ENCODE measurements around the gene RBM4. TPM values are rescaled to one million over a fixed set of nuclear protein-coding genes. Genes with fewer than 3 reads are reported as not detected.

The RBM4 gene
- total and polyA plus RNA-seq, 8 donors, result 44.3 to 136 (median 94.4) TPM

DNA sequence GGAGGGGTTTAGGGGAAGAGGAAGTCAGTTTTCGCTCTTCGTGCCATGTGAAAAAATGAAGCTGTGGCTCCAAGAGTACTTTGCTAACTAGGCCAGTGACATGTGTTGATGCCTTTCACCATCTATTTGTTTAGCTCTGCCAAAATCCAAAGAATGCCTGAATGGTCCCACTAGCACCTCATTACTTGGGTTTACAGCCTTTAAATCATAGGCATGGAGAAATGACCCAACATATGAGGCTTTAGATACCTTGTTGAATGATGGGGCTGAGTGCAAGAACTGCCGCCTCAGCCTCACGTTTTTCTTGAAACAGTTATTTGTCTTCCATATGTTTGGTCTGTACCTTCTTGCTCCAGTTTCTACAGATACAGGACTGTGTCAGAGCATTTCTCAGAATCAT lies 8.3 kb downstream of the RBM4 start:
- Histone ChIP-seq H3K36me3 (peaks cover 58 to 99% (median 92%) of the 10 kb centered on the region in 4 donors), H3K4me3 (no peak overlapping the region), H3K27me3 (no peaks in the 10 kb centered on the region), H3K9me3 (no peaks in the 10 kb centered on the region), H3K4me1 (peaks cover 43 to 80% (median 61%) of the 10 kb centered on the region in 4 donors), H3K27ac (no peak overlapping the region)
- WGBS, 5 donors, result 72 to 86% (median 81%) methylated on average over 4 of the region's 4 CpGs
- no peak for DNase-seq
- TF ChIP-seq POLR2A (IDR thresholded peaks at IDR 0.05), result no peak
- TF ChIP-seq EP300 (IDR thresholded peaks at IDR 0.05), result no peak
- no peak for TF ChIP-seq POLR2AphosphoS5 (IDR thresholded peaks at IDR 0.05)
- TF ChIP-seq, protein P1, sequence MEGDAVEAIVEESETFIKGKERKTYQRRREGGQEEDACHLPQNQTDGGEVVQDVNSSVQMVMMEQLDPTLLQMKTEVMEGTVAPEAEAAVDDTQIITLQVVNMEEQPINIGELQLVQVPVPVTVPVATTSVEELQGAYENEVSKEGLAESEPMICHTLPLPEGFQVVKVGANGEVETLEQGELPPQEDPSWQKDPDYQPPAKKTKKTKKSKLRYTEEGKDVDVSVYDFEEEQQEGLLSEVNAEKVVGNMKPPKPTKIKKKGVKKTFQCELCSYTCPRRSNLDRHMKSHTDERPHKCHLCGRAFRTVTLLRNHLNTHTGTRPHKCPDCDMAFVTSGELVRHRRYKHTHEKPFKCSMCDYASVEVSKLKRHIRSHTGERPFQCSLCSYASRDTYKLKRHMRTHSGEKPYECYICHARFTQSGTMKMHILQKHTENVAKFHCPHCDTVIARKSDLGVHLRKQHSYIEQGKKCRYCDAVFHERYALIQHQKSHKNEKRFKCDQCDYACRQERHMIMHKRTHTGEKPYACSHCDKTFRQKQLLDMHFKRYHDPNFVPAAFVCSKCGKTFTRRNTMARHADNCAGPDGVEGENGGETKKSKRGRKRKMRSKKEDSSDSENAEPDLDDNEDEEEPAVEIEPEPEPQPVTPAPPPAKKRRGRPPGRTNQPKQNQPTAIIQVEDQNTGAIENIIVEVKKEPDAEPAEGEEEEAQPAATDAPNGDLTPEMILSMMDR (IDR thresholded peaks at IDR 0.05), result no peak
- intact Hi-C loops (cut with DNase I; ENCODE audit: low total_unique reads), result no loop called here

DNA sequence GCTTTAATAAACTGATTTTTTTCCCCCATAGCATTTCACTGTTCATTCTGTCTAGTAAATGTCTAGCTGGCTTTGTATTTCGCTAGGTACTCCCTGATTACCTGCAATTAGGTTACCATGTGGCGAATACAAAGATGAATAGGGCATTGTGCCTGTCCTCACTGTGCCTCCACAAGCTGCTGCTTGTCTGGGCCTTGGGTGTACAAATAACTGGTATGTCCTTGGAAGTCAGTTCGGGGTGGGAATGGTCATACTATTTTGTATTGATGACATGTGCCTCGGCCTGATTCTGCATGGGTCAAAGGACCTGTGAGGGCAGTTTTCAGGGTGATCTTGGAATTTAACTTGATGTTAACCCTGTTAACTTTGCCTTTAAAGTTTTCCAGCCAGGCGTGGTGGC lies 11.4 kb downstream of the RBM4 start:
- intact Hi-C loops (cut with DNase I; ENCODE audit: low total_unique reads), result no loop called here

DNA sequence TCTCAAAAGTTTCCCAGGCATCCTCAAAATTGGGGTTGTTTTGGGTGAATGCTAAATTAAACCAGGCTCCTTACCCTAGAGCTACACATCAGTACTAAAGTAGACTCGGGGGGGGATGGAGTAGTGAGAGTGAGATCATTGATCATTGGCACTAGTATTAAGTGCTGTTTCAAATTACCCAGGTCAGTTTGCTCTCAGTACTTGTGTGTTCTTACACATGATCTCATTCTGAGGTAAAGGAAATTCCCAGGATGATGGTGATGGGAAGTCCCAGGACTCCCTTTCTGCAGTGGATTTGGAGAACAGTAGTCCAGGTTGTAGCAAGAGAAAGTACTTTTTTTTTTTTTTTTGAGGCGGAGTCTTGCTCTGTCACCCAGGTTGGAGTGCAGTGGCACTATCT lies 12.5 kb downstream of the RBM4 start:
- no peaks in the 10 kb centered on the region for H3K27me3 ChIP-seq
- no peak overlapping the region for H3K4me3 ChIP-seq
- 85 to 100% (median 92%) methylated on average over 2 of the region's 2 CpGs for WGBS, 5 donors
- peaks cover 34 to 93% (median 90%) of the 10 kb centered on the region in 4 donors for H3K36me3 ChIP-seq
- TF ChIP-seq POLR2AphosphoS5 (IDR thresholded peaks at IDR 0.05) (no peak), POLR2A (IDR thresholded peaks at IDR 0.05) (no peak), EP300 (IDR thresholded peaks at IDR 0.05) (no peak)
- TF ChIP-seq, protein P1 (IDR thresholded peaks at IDR 0.05), result no peak
- H3K27ac ChIP-seq, result no peak overlapping the region
- intact Hi-C loops (cut with DNase I; ENCODE audit: low total_unique reads), result no loop called here
- no peaks in the 10 kb centered on the region for H3K9me3 ChIP-seq
- H3K4me1 ChIP-seq, result peaks cover 4 to 38% (median 19%) of the 10 kb centered on the region in 4 donors
- DNase-seq, result no peak

More for the DNA sequence above, 11.4 kb downstream of the RBM4 start:
- WGBS, 5 donors, result 91 to 99% (median 97%) methylated on average over 5 of the region's 5 CpGs
- Histone ChIP-seq H3K9me3 (no peaks in the 10 kb centered on the region), H3K27me3 (no peaks in the 10 kb centered on the region), H3K4me3 (no peak overlapping the region), H3K27ac (no peak overlapping the region), H3K36me3 (peaks cover 45 to 97% (median 93%) of the 10 kb centered on the region in 4 donors), H3K4me1 (peaks cover 13 to 49% (median 30%) of the 10 kb centered on the region in 4 donors)
- no peak for DNase-seq
- TF ChIP-seq POLR2A (IDR thresholded peaks at IDR 0.05), result no peak
- TF ChIP-seq, protein P1 (IDR thresholded peaks at IDR 0.05), result no peak

DNA sequence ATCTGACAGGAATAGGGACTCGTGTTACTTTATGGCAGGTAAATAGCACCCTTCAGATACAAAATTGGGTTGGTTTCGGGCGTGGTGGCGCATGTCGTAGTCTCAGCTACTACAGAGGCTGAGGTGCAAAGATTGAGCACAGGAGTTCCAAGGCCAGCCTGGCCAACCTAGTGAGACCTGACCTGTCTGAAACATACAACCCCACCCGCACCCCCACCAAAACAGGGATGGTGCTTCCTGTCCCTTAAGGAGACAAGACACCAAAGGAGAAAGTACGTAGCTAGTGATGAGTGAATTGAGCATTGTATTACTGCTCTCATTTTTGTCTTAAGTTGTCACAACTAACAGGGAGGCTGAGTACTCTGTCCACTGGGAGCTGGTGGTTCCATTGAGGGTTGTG lies 14.1 kb downstream of the RBM4 start:
- Histone ChIP-seq H3K4me3 (no peak overlapping the region), H3K36me3 (peaks cover 19 to 93% (median 90%) of the 10 kb centered on the region in 4 donors), H3K4me1 (peaks cover 0 to 23% (median 9%) of the 10 kb centered on the region in 4 donors), H3K27me3 (no peaks in the 10 kb centered on the region), H3K9me3 (no peaks in the 10 kb centered on the region), H3K27ac (no peak overlapping the region)
- TF ChIP-seq EP300 (IDR thresholded peaks at IDR 0.05) (no peak), POLR2A (IDR thresholded peaks at IDR 0.05) (no peak), POLR2AphosphoS5 (IDR thresholded peaks at IDR 0.05) (no peak)
- TF ChIP-seq, protein P1 (IDR thresholded peaks at IDR 0.05), result no peak
- DNase-seq, result no peak
- intact Hi-C loops (cut with DNase I; ENCODE audit: low total_unique reads), result no loop called here
- WGBS, 5 donors, result 84 to 91% (median 90%) methylated on average over 7 of the region's 7 CpGs
